SU-DHL-6 (cell line): Measurements from ENCODE around the gene ATP9A.

Experiments
- CTCF ChIP-seq: fragments of 200-600 bp; sonication (generic); IDR thresholded peaks from one replicate; pipeline ENCODE4 v1.5.1; 2017; ENCODE audit warnings: antibody characterized with exemption, mild to moderate bottlenecking, low read length, moderate library complexity; ENCODE audit not compliant: insufficient read depth, poor library complexity, severe bottlenecking
- EZH2phosphoT487 ChIP-seq: fragments of 200-600 bp; sonication (generic), shearing (Covaris generic); conservative IDR thresholded peaks from 2 replicates; pipeline ENCODE4 v1.6.1; 2018; ENCODE audit warnings: mild to moderate bottlenecking, antibody characterized with exemption, low read length, moderate library complexity, mixed read lengths

DNA sequence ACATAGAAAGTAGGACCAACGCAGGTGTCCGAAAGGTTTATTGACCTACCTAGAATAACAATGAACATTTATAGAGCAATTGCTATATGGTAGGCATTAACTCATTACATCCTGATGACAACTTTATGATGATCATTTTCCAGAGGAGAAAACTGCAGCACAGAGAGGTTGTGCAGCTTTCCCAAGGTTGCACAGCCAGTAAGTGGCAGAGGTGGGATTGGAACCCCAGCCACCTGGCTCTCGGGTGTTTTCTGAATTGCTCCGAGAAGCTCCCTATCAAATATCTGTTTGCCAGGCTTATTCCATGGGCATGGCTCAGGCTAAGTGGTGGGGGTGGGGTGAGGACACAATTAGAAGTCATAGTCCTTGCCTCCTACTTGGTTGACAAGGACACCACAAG is 201.6 kb downstream of the ATP9A start:
- TF ChIP-seq CTCF: no peak
- no peak for TF ChIP-seq EZH2phosphoT487
